ENCODE data around the gene MLLT1. TPM values are rescaled to one million over a fixed set of nuclear protein-coding genes. Genes with fewer than 3 reads are reported as not detected.

The MLLT1 gene
- total and polyA plus RNA-seq, 8 donors = 3.1 to 33.8 (median 19.6) TPM

- Histone ChIP-seq H3K4me1 (peaks cover 29 to 68% (median 44%) of the 10 kb centered on the region in 4 donors), H3K9me3 (no peaks in the 10 kb centered on the region), H3K36me3 (peaks cover 25 to 54% (median 52%) of the 10 kb centered on the region in 4 donors), H3K27ac (no peak overlapping the region), H3K4me3 (no peak overlapping the region), H3K27me3 (no peaks in the 10 kb centered on the region)
- intact Hi-C loops (cut with DNase I; ENCODE audit: low total_unique reads) = no loop called here
- no peak for TF ChIP-seq POLR2AphosphoS5 (IDR thresholded peaks at IDR 0.05)
- TF ChIP-seq POLR2A (IDR thresholded peaks at IDR 0.05) = no peak
- TF ChIP-seq CTCF (IDR thresholded peaks at IDR 0.05) = no peak
- TF ChIP-seq EP300 (IDR thresholded peaks at IDR 0.05) = no peak
- DNase-seq = no peak
- 91 to 95% (median 94%) methylated on average over 32 to 33 of the region's 33 CpGs for WGBS, 5 donors
Measured at GRCh38 chr19:6227156-6227935, 52.4 kb downstream of the MLLT1 start.

GRCh38 chr19:6226444-6227155, 53.2 kb downstream of the MLLT1 start:
- Histone ChIP-seq H3K27ac (no peak overlapping the region), H3K4me3 (no peak overlapping the region), H3K4me1 (peaks cover 24 to 68% (median 44%) of the 10 kb centered on the region in 4 donors), H3K36me3 (peaks cover 32 to 61% (median 60%) of the 10 kb centered on the region in 4 donors), H3K27me3 (no peaks in the 10 kb centered on the region), H3K9me3 (no peaks in the 10 kb centered on the region)
- DNase-seq = no peak
- intact Hi-C loops (cut with DNase I; ENCODE audit: low total_unique reads) = no loop called here
- WGBS, 5 donors = 92 to 96% (median 95%) methylated on average over 21 to 28 of the region's 28 CpGs
- TF ChIP-seq POLR2AphosphoS5 (IDR thresholded peaks at IDR 0.05) (no peak), CTCF (IDR thresholded peaks at IDR 0.05) (no peak), POLR2A (IDR thresholded peaks at IDR 0.05) (no peak), EP300 (IDR thresholded peaks at IDR 0.05) (no peak)

GRCh38 chr19:6226012-6226411, 53.8 kb downstream of the MLLT1 start:
- H3K9me3 ChIP-seq = no peaks in the 10 kb centered on the region
- no peak for TF ChIP-seq EP300 (IDR thresholded peaks at IDR 0.05)
- no peaks in the 10 kb centered on the region for H3K27me3 ChIP-seq
- peaks cover 22 to 66% (median 46%) of the 10 kb centered on the region in 4 donors for H3K4me1 ChIP-seq
- peaks cover 38 to 67% (median 65%) of the 10 kb centered on the region in 4 donors for H3K36me3 ChIP-seq
- no peak for DNase-seq
- intact Hi-C loops (cut with DNase I; ENCODE audit: low total_unique reads) = no loop called here
- H3K27ac ChIP-seq = no peak overlapping the region
- WGBS, 5 donors = 91 to 96% (median 92%) methylated on average over 9 to 12 of the region's 12 CpGs
- no peak overlapping the region for H3K4me3 ChIP-seq

GRCh38 chr19:6225232-6225865, 54.4 kb downstream of the MLLT1 start:
- Histone ChIP-seq H3K4me1 (peaks cover 25 to 71% (median 50%) of the 10 kb centered on the region in 4 donors), H3K27me3 (no peaks in the 10 kb centered on the region), H3K4me3 (no peak overlapping the region), H3K27ac (peak overlapping the region in 1 of 5 donors; percentile 75), H3K36me3 (peaks cover 38 to 72% (median 69%) of the 10 kb centered on the region in 4 donors), H3K9me3 (no peaks in the 10 kb centered on the region)
- 85 to 92% (median 88%) methylated on average over 9 to 18 of the region's 18 CpGs for WGBS, 5 donors
- no peak for DNase-seq
- intact Hi-C loops (cut with DNase I; ENCODE audit: low total_unique reads) = no loop called here
- no peak for TF ChIP-seq POLR2A (IDR thresholded peaks at IDR 0.05)
- TF ChIP-seq EP300 (IDR thresholded peaks at IDR 0.05) = no peak
- no peak for TF ChIP-seq POLR2AphosphoS5 (IDR thresholded peaks at IDR 0.05)
- TF ChIP-seq CTCF (IDR thresholded peaks at IDR 0.05) = no peak

All from stomach (tissue), 9 donors.